Sigmoid colon (tissue), 7 donors: ENCODE results near the gene MRM3. TPM values are rescaled to one million over a fixed set of nuclear protein-coding genes. Genes with fewer than 3 reads are reported as not detected.

Experiments
- DNase-seq: peaks from one replicate; pipeline ENCODE4 v3.0.0-alpha.2; 2019
- H3K27ac ChIP-seq, 4 donors: fragments of 200-600 bp; sonication (generic); one replicate each; pipeline ENCODE4 v1.5.1; 2016 to 2019; ENCODE audit warnings: mild to moderate bottlenecking in 1 of 4
- H3K27me3 ChIP-seq, 3 donors: fragments of 200-600 bp; sonication (generic); one replicate each; pipeline ENCODE4 v1.5.1; 2019; ENCODE audit warnings: mild to moderate bottlenecking in 1 of 3
- H3K36me3 ChIP-seq, 4 donors: fragments of 200-600 bp; sonication (generic); one replicate each; pipeline ENCODE4 v1.5.1; 2016 to 2019
- H3K4me1 ChIP-seq, 4 donors: fragments of 200-600 bp; sonication (generic); one replicate each; pipeline ENCODE4 v1.5.1; 2017 to 2019
- H3K4me3 ChIP-seq, 4 donors: fragments of 200-600 bp; sonication (generic); one replicate each; pipeline ENCODE4 v1.5.1; 2017 to 2019; ENCODE audit warnings: mild to moderate bottlenecking in 2 of 4, moderate library complexity in 1 of 4
- H3K9me3 ChIP-seq, 4 donors: fragments of 200-600 bp in 3 of 4; sonication (generic) in 3 of 4; one replicate each; pipeline versions ENCODE4 v1.5.1 to v1.6.1; 2013 to 2019
- EP300 ChIP-seq, 4 donors: sonication (generic); formaldehyde crosslinking; IDR thresholded peaks; one replicate each; pipeline ENCODE4 v1.6.1; 2017; ENCODE audit warnings: antibody characterized with exemption in 4 of 4
- POLR2A ChIP-seq, 2 donors: fragments of 450-650 bp; IDR thresholded peaks; one replicate each; pipeline ENCODE4 v1.6.1; 2016; ENCODE audit warnings: antibody characterized with exemption in 2 of 2, mild to moderate bottlenecking in 2 of 2, moderate library complexity in 2 of 2
- POLR2AphosphoS5 ChIP-seq, 4 donors: sonication (generic); formaldehyde crosslinking; IDR thresholded peaks; one replicate each; pipeline ENCODE4 v1.6.1; 2017; ENCODE audit warnings: antibody characterized with exemption in 4 of 4
- WGBS, 2 donors: extraction: QIAGEN DNeasy Blood & Tissue Kit; methylation state at CpG; one replicate each; pipeline ENCODE4 v1.1.7; 2013; 5-methylcytosine and 5-hydroxymethylcytosine counted together
- intact Hi-C: fragments of 100-400 bp; cut with DNase I; formaldehyde crosslinking; loops from one replicate; pipeline ENCODE4 v1.15.1; 2023
- polyA plus RNA-seq, 3 donors: library from polyadenylated mRNA; stranded (reverse); fragments of 200-250 nt; gene quantifications; one replicate each; pipeline ENCODE4 v1.2.3, GENCODE V29; 2013
- total RNA-seq, 4 donors: library from RNA; depleted of rRNA; stranded (reverse); fragments of >200 nt; gene quantifications; one replicate each; pipeline ENCODE4 v1.1.0, GENCODE V29; 2016
- TF ChIP-seq, protein P1 (sequence below), 4 experiments: fragments of 450-650 bp in 3 of 4; fragments of 200-600 bp in 1 of 4; IDR thresholded peaks; one replicate each; pipeline ENCODE4 v1.5.1; 2016 to 2019; ENCODE audit warnings: antibody characterized with exemption in 4 of 4, mild to moderate bottlenecking in 3 of 4, moderate library complexity in 2 of 4
- donor health status: healthy with polysubstance abuse.
- donor health status: Bipolar disorder and iron deficiency.
- donor health status: healthy.

The MRM3 gene
- total and polyA plus RNA-seq, 7 donors = 10.4 to 22.4 (median 17.1) TPM

DNA sequence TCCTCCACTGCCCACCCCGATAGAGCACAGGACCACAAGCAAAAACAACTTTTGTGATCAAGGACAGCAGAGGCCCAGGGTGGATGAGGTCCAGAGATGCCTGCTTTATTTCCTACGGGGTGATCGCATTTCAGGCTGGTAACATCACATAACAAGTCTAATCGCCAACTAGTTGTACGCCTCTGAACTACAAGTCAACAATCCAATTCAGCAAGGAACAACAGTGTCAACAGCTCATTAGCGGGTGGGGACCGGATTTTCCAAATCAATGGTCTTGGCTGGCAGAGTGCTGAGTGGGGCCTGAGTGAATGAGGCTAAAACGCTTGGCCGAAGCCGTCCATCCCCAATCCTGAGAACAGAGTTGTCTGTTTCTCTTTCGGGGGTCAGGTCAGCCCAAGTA is 17.1 kb downstream of the MRM3 start:
- TF ChIP-seq POLR2AphosphoS5 (IDR thresholded peaks at IDR 0.05) (no peak), POLR2A (IDR thresholded peaks at IDR 0.05) (no peak), EP300 (IDR thresholded peaks at IDR 0.05) (no peak)
- TF ChIP-seq, protein P1, sequence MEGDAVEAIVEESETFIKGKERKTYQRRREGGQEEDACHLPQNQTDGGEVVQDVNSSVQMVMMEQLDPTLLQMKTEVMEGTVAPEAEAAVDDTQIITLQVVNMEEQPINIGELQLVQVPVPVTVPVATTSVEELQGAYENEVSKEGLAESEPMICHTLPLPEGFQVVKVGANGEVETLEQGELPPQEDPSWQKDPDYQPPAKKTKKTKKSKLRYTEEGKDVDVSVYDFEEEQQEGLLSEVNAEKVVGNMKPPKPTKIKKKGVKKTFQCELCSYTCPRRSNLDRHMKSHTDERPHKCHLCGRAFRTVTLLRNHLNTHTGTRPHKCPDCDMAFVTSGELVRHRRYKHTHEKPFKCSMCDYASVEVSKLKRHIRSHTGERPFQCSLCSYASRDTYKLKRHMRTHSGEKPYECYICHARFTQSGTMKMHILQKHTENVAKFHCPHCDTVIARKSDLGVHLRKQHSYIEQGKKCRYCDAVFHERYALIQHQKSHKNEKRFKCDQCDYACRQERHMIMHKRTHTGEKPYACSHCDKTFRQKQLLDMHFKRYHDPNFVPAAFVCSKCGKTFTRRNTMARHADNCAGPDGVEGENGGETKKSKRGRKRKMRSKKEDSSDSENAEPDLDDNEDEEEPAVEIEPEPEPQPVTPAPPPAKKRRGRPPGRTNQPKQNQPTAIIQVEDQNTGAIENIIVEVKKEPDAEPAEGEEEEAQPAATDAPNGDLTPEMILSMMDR (IDR thresholded peaks at IDR 0.05) = no peak
- WGBS, 2 donors = 84 to 89% methylated on average over 11 of the region's 11 CpGs
- H3K4me3 ChIP-seq = no peak overlapping the region
- H3K36me3 ChIP-seq = peaks cover 16 to 54% (median 23%) of the 10 kb centered on the region in 4 donors
- no peak for DNase-seq
- no peak overlapping the region for H3K27ac ChIP-seq
- H3K4me1 ChIP-seq = peaks cover 0 to 15% (median 13%) of the 10 kb centered on the region in 4 donors
- H3K9me3 ChIP-seq = no peaks in the 10 kb centered on the region
- intact Hi-C loops = loop anchor here (5.0 to 10.0 kb wide), 2 partner anchors 48 to 256 kb away; no protein-coding TSS in a partner anchor
- no peaks in the 10 kb centered on the region for H3K27me3 ChIP-seq

DNA sequence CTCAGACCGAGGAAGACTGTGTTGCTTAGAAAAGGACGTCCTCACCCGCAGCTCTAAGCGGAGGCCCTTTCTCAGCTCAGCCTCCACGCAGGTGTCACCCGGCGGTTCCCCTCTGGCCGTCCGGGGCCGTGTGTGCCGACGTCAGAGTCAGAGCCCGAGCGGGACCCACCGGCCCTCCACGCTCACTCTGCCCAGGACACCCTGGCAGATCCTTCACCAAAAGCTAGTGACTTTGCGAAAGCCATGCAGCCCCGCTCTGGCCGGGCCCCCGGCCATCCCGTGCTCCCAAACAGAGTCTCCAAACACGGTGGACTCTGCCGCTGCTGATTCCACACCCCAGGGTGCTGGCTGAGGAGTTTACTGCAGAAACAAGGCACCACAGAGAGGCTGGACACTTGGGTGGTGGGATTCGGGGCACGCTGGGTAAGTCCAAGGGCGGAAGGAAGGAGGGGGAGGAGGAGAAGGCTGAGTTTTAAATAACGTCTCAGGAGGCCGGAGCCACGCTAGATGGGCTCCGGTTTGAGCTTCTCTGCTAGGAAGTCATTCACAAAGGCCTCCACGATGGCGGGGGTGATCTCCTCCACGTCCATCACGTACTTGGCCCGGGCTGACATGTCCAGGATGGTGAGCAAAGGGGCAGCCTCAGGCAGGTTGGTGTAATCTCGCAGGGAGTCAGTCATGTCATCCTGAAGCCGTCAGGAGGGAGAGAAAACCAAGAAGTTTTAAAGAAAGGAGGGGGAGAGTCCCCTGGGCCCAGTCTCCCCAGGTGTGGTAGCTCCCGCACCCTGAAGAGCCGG is 18.5 kb downstream of the MRM3 start:
- Histone ChIP-seq H3K27me3 (no peaks in the 10 kb centered on the region), H3K4me3 (no peak overlapping the region), H3K27ac (no peak overlapping the region), H3K9me3 (no peaks in the 10 kb centered on the region), H3K4me1 (peaks cover 0 to 1% (median under 1%) of the 10 kb centered on the region in 4 donors), H3K36me3 (peaks cover 22 to 63% (median 24%) of the 10 kb centered on the region in 4 donors)
- intact Hi-C loops = no loop called here
- TF ChIP-seq POLR2AphosphoS5 (IDR thresholded peaks at IDR 0.05) (no peak), EP300 (IDR thresholded peaks at IDR 0.05) (no peak), POLR2A (IDR thresholded peaks at IDR 0.05) (no peak)
- TF ChIP-seq, protein P1 (IDR thresholded peaks at IDR 0.05) = no peak
- 89 to 90% methylated on average over 39 of the region's 39 CpGs for WGBS, 2 donors
- DNase-seq = no peak

DNA sequence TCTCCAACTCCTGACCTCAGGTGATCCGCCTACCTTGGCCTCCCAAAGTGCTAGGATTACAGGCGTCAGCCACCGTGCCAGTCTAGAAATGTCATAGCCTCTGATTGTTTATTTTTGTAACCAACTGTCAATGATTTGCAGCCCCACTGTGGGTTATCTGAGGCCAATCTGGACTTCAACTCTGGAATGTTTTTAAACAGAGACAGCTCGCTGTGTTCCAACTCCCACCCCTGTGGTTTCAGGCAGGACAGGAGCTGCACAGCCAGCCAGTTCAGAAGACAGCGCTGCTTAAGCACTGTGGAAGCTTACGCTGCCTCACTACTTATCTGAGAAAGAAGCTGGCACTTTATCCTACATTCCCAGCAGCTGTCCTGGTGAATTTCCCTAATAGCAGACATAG is 19.5 kb downstream of the MRM3 start:
- Histone ChIP-seq H3K27ac (no peak overlapping the region), H3K9me3 (no peaks in the 10 kb centered on the region), H3K4me1 (no peaks in the 10 kb centered on the region), H3K36me3 (peaks cover 22 to 62% (median 24%) of the 10 kb centered on the region in 4 donors), H3K4me3 (no peak overlapping the region), H3K27me3 (no peaks in the 10 kb centered on the region)
- no peak for TF ChIP-seq EP300 (IDR thresholded peaks at IDR 0.05)
- TF ChIP-seq POLR2A (IDR thresholded peaks at IDR 0.05) = no peak
- no peak for TF ChIP-seq POLR2AphosphoS5 (IDR thresholded peaks at IDR 0.05)
- TF ChIP-seq, protein P1 (IDR thresholded peaks at IDR 0.05) = no peak
- WGBS, 2 donors = 50 to 75% methylated on average over 6 of the region's 6 CpGs
- intact Hi-C loops = no loop called here
- no peak for DNase-seq

DNA sequence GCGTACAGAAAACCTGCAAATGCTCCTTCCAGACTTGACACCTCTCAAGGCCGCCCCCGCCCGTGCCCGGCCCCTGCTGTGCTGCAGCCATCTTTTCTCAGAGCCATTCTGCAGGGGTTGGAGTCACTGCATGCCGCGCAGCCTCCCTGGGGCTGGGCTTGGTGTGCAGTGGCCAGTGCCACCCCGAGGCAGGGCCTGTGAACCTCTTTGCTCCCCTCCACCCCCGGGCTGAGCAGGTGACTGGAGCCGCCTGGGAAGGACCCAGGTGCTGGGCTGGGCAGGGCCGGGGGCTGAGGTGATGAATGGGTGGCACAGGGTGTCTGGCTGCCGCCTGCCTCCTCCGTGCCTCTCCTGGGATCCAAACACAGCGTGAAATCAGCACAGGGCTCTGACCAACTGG is 20.3 kb downstream of the MRM3 start:
- intact Hi-C loops = no loop called here
- peaks cover 22 to 65% (median 24%) of the 10 kb centered on the region in 4 donors for H3K36me3 ChIP-seq
- no peak for DNase-seq
- H3K9me3 ChIP-seq = no peaks in the 10 kb centered on the region
- WGBS, 2 donors = 80 to 89% methylated on average over 14 of the region's 14 CpGs
- no peaks in the 10 kb centered on the region for H3K27me3 ChIP-seq
- H3K27ac ChIP-seq = no peak overlapping the region
- no peaks in the 10 kb centered on the region for H3K4me1 ChIP-seq
- TF ChIP-seq EP300 (IDR thresholded peaks at IDR 0.05) = no peak
- TF ChIP-seq, protein P1 (IDR thresholded peaks at IDR 0.05) = no peak
- no peak overlapping the region for H3K4me3 ChIP-seq
